Naive thymus-derived CD4-positive, alpha-beta T cell (primary cell): ENCODE results near the gene ADGRB3. TPM values are rescaled to one million over a fixed set of nuclear protein-coding genes. Genes with fewer than 3 reads are reported as not detected.

ENCODE experiments used
- ATAC-seq: fragments of 150-1000 bp; cut with Tn5 transposase; 2 replicates; pipeline ENCODE4 v1.10.0; 2021; ENCODE audit warnings: mild to moderate bottlenecking, moderate library complexity
- CTCF ChIA-PET: fragments of 350-600 bp; sonication (Branson Sonifier 250); formaldehyde crosslinking; loops from one replicate; lab custom pipeline; 2021; ENCODE audit warnings: antibody characterized with exemption; lab: Charles Lee
- POLR2A ChIA-PET: fragments of 350-600 bp; sonication (Branson Sonifier 250); formaldehyde crosslinking; loops from one replicate; lab custom pipeline; 2021; ENCODE audit warnings: antibody characterized with exemption, inconsistent platforms; lab: Charles Lee
- DNase-seq, 9 donors: peaks; one replicate each; pipeline versions ENCODE4 v3.0.0 to v3.0.0-alpha.2; 2020 to 2022; ENCODE audit warnings: mixed read lengths in 1 of 9
- H3K27ac ChIP-seq: one replicate; pipeline ENCODE4 v1.7.0; 2013; ENCODE audit warnings: mild to moderate bottlenecking, low read depth, low read length, moderate library complexity
- H3K27me3 ChIP-seq, 2 donors: one replicate each; pipeline ENCODE4 v1.7.0; 2013; ENCODE audit warnings: low read length in 2 of 2, mild to moderate bottlenecking in 2 of 2, moderate library complexity in 2 of 2; ENCODE audit not compliant: control insufficient read depth in 2 of 2, insufficient read depth in 2 of 2
- H3K36me3 ChIP-seq, 3 experiments: 1 replicate in 2 of 3; 2 replicates in 1 of 3; pipeline ENCODE4 v1.7.0; 2013; ENCODE audit warnings: low read length in 3 of 3, mild to moderate bottlenecking in 3 of 3, moderate library complexity in 1 of 3; ENCODE audit not compliant: insufficient read depth in 3 of 3, control insufficient read depth in 2 of 3
- H3K4me1 ChIP-seq, 2 donors: one replicate each; pipeline ENCODE4 v1.7.0; 2013; ENCODE audit warnings: low read length in 2 of 2, mild to moderate bottlenecking in 2 of 2, moderate library complexity in 1 of 2; ENCODE audit not compliant: control insufficient read depth in 2 of 2, insufficient read depth in 2 of 2
- H3K4me3 ChIP-seq: 2 replicates; pipeline ENCODE4 v1.7.0; 2013; ENCODE audit warnings: mild to moderate bottlenecking, low read length
- H3K9me3 ChIP-seq, 3 experiments: 1 replicate in 2 of 3; 2 replicates in 1 of 3; pipeline ENCODE4 v1.7.0; 2013; ENCODE audit warnings: low read length in 3 of 3; ENCODE audit not compliant: control insufficient read depth in 2 of 3
- H3K27ac Mint-ChIP-seq, 9 donors: one replicate each; pipeline ENCODE4 v1.8.0; 2020 to 2022; ENCODE audit warnings: mixed read lengths in 9 of 9, mild to moderate bottlenecking in 8 of 9, moderate library complexity in 5 of 9, inconsistent platforms in 2 of 9
- H3K27me3 Mint-ChIP-seq, 5 donors: one replicate each; pipeline ENCODE4 v1.8.0; 2021 to 2022; ENCODE audit warnings: mixed read lengths in 5 of 5, mild to moderate bottlenecking in 1 of 5
- H3K36me3 Mint-ChIP-seq, 5 donors: one replicate each; pipeline ENCODE4 v1.8.0; 2020 to 2022; ENCODE audit warnings: mixed read lengths in 5 of 5, mild to moderate bottlenecking in 3 of 5, inconsistent platforms in 1 of 5
- H3K4me1 Mint-ChIP-seq, 7 donors: one replicate each; pipeline ENCODE4 v1.8.0; 2020 to 2022; ENCODE audit warnings: mixed read lengths in 7 of 7, mild to moderate bottlenecking in 3 of 7, inconsistent platforms in 1 of 7
- H3K4me3 Mint-ChIP-seq, 10 donors: one replicate each; pipeline ENCODE4 v1.8.0; 2020 to 2022; ENCODE audit warnings: mild to moderate bottlenecking in 10 of 10, mixed read lengths in 10 of 10, moderate library complexity in 6 of 10, inconsistent platforms in 2 of 10
- H3K9me3 Mint-ChIP-seq, 11 donors: one replicate each; pipeline ENCODE4 v1.8.0; 2020 to 2022; ENCODE audit warnings: mixed read lengths in 11 of 11, mild to moderate bottlenecking in 4 of 11, inconsistent platforms in 1 of 11, moderate library complexity in 1 of 11
- intact Hi-C, 2 donors: fragments of 100-400 bp; cut with micrococcal nuclease; formaldehyde crosslinking; loops; one replicate each; pipeline ENCODE4 v1.15.1; 2023
- polyA plus RNA-seq, 2 donors: library from polyadenylated mRNA; unstranded; fragments of 300-500 nt; fragmentation: Illumina TruSeq; gene quantifications; one replicate each; pipeline ENCODE4 v1.2.3, GENCODE V29; 2021
- total RNA-seq, 6 experiments: library from RNA in 5 of 6; stranded (reverse) in 5 of 6; gene quantifications; 1 replicate in 5 of 6; 2 replicates in 1 of 6; pipeline ENCODE4 v1.2.3 and lab custom pipeline; 2021 to 2026

ADGRB3 gene
- total and polyA plus RNA-seq, 7 experiments from 2014 or later = not detected

DNA sequence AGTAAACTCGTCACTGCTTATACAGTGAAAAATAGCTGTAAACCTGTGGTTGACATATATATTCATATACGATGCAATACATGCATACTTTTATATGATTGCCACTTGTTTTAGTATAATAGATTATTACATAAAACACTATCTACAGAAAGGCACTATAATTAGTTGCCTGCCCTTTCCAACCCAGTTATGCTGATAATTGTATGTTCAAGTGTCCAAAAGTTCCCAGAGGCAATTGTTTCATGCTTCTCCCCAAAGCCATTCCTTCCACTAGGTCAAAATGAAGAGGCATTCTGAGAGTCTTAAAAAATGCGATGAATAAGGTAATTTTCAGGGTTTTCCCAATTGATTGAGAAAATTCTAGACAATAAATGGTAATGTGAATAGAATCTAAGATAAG lies 727.1 kb downstream of the ADGRB3 start:
- Histone ChIP-seq H3K9me3 (no peaks in the 10 kb centered on the region), H3K36me3 (no peaks in the 10 kb centered on the region), H3K4me3 (no peak overlapping the region), H3K27me3 (no peaks in the 10 kb centered on the region), H3K4me1 (no peaks in the 10 kb centered on the region), H3K27ac (no peak overlapping the region)
- ChIA-PET CTCF (no interaction called here), POLR2A (no interaction called here)
- ATAC-seq = no peak
- H3K27ac Mint-ChIP-seq = no peak overlapping the region
- no peaks in the 10 kb centered on the region for H3K36me3 Mint-ChIP-seq
- intact Hi-C loops = no loop called here
- H3K9me3 Mint-ChIP-seq = no peaks in the 10 kb centered on the region
- no peaks in the 10 kb centered on the region for H3K4me1 Mint-ChIP-seq
- no peaks in the 10 kb centered on the region for H3K27me3 Mint-ChIP-seq
- no peak overlapping the region for H3K4me3 Mint-ChIP-seq
- DNase-seq = no peak

DNA sequence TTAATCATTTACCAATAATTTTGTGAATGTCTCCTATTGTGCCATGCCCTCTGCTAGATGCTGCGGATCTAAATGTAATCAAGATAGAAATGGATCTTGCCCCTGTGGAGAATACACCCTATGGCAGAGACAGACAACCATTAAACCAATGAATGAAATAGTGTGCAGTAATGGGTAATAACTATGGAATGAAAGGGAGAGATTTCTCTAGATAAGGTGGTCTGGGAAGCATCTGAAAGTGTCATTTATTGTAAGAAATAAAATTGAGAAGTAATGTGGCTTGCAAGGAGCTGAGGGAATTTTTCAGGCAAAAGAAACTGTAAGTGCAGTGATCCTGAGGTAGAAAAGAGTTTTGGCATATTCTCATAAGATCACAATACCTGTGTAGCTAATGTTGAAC lies 731.7 kb downstream of the ADGRB3 start:
- H3K27ac Mint-ChIP-seq = no peak overlapping the region

GRCh38 chr6:69368613-69369012 lies 733.5 kb downstream of the ADGRB3 start:
- no peak overlapping the region for H3K27ac Mint-ChIP-seq
- intact Hi-C loops = no loop called here
- ATAC-seq (no peak), DNase-seq (no peak)
- no peak overlapping the region for H3K4me3 ChIP-seq
- no peaks in the 10 kb centered on the region for H3K4me1 Mint-ChIP-seq
- H3K36me3 ChIP-seq = no peaks in the 10 kb centered on the region
- no peaks in the 10 kb centered on the region for H3K9me3 ChIP-seq
- H3K36me3 Mint-ChIP-seq = no peaks in the 10 kb centered on the region
- ChIA-PET CTCF (no interaction called here), POLR2A (no interaction called here)
- H3K27me3 Mint-ChIP-seq = no peaks in the 10 kb centered on the region
- H3K27ac ChIP-seq = no peak overlapping the region
- H3K4me3 Mint-ChIP-seq = no peak overlapping the region
- peaks cover 0 to 8% (median 0%) of the 10 kb centered on the region in 11 donors for H3K9me3 Mint-ChIP-seq
- no peaks in the 10 kb centered on the region for H3K4me1 ChIP-seq
- H3K27me3 ChIP-seq = no peaks in the 10 kb centered on the region

More for the DNA sequence above, 731.7 kb downstream of the ADGRB3 start:
- Histone ChIP-seq H3K9me3 (no peaks in the 10 kb centered on the region), H3K27ac (no peak overlapping the region), H3K4me3 (no peak overlapping the region), H3K27me3 (no peaks in the 10 kb centered on the region), H3K4me1 (no peaks in the 10 kb centered on the region), H3K36me3 (no peaks in the 10 kb centered on the region)
- CTCF ChIA-PET = no interaction called here
- ATAC-seq = no peak
- POLR2A ChIA-PET = no interaction called here
- H3K27me3 Mint-ChIP-seq = no peaks in the 10 kb centered on the region
- H3K4me3 Mint-ChIP-seq = no peak overlapping the region
- no peaks in the 10 kb centered on the region for H3K4me1 Mint-ChIP-seq
- intact Hi-C loops = no loop called here
- peaks cover 0 to 8% (median 0%) of the 10 kb centered on the region in 11 donors for H3K9me3 Mint-ChIP-seq
- H3K36me3 Mint-ChIP-seq = no peaks in the 10 kb centered on the region
- DNase-seq = no peak

- Histone ChIP-seq H3K4me1 (no peaks in the 10 kb centered on the region), H3K27me3 (no peaks in the 10 kb centered on the region), H3K27ac (no peak overlapping the region), H3K36me3 (no peaks in the 10 kb centered on the region), H3K9me3 (no peaks in the 10 kb centered on the region), H3K4me3 (no peak overlapping the region)
- ATAC-seq = no peak
- H3K9me3 Mint-ChIP-seq = peaks cover 0 to 8% (median 0%) of the 10 kb centered on the region in 11 donors
- no peaks in the 10 kb centered on the region for H3K27me3 Mint-ChIP-seq
- no peak overlapping the region for H3K4me3 Mint-ChIP-seq
- POLR2A ChIA-PET = no interaction called here
- H3K4me1 Mint-ChIP-seq = no peaks in the 10 kb centered on the region
- no peak overlapping the region for H3K27ac Mint-ChIP-seq
- intact Hi-C loops = no loop called here
- DNase-seq = no peak
- H3K36me3 Mint-ChIP-seq = no peaks in the 10 kb centered on the region
- CTCF ChIA-PET = no interaction called here
Observed at GRCh38 chr6:69370763-69371162, 735.7 kb downstream of the ADGRB3 start.

- intact Hi-C loops = no loop called here
Observed at GRCh38 chr6:69378326-69378725, 743.2 kb downstream of the ADGRB3 start.

GRCh38 chr6:69379518-69379917 lies 744.4 kb downstream of the ADGRB3 start:
- ATAC-seq = no peak

More at GRCh38 chr6:69378326-69378725, 743.2 kb downstream of the ADGRB3 start:
- Histone ChIP-seq H3K4me3 (no peak overlapping the region), H3K9me3 (no peaks in the 10 kb centered on the region), H3K27me3 (no peaks in the 10 kb centered on the region), H3K27ac (no peak overlapping the region), H3K36me3 (no peaks in the 10 kb centered on the region), H3K4me1 (no peaks in the 10 kb centered on the region)
- Mint-ChIP-seq H3K4me1 (no peaks in the 10 kb centered on the region), H3K9me3 (peaks cover 0 to 6% (median 0%) of the 10 kb centered on the region in 11 donors), H3K27ac (no peak overlapping the region), H3K36me3 (no peaks in the 10 kb centered on the region), H3K4me3 (no peak overlapping the region), H3K27me3 (no peaks in the 10 kb centered on the region)
- POLR2A ChIA-PET = no interaction called here
- no peak for ATAC-seq
- CTCF ChIA-PET = no interaction called here
- no peak for DNase-seq

DNA sequence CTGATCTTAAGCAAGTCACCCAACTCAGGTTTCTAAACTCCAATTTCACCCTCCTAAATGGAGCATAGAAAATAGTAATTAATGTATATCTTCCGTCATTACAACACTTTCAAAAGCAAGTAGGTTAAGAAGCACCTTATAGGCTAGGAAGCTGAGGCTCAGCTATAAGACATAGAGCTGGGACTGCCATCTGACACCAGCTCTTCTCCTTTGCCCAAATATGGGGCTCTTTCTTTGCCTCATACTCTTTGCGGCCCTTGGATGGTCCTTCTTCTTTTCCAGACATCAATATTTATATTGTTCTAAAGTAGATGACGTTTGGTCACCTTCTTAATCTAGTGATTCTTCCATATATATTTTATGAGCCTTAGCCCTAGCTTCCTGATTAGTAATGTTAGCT lies 748.5 kb downstream of the ADGRB3 start:
- ATAC-seq (no peak), DNase-seq (no peak)
- POLR2A ChIA-PET = no interaction called here
- H3K4me3 Mint-ChIP-seq = no peak overlapping the region
- Histone ChIP-seq H3K27ac (no peak overlapping the region), H3K9me3 (no peaks in the 10 kb centered on the region), H3K27me3 (no peaks in the 10 kb centered on the region), H3K4me1 (no peaks in the 10 kb centered on the region), H3K36me3 (no peaks in the 10 kb centered on the region), H3K4me3 (no peak overlapping the region)
- no peaks in the 10 kb centered on the region for H3K4me1 Mint-ChIP-seq
- H3K9me3 Mint-ChIP-seq = peaks cover 0 to 7% (median 0%) of the 10 kb centered on the region in 11 donors
- no peak overlapping the region for H3K27ac Mint-ChIP-seq
- no peaks in the 10 kb centered on the region for H3K36me3 Mint-ChIP-seq
- no peaks in the 10 kb centered on the region for H3K27me3 Mint-ChIP-seq
- CTCF ChIA-PET = no interaction called here
- intact Hi-C loops = no loop called here

More at GRCh38 chr6:69379518-69379917, 744.4 kb downstream of the ADGRB3 start:
- DNase-seq = no peak
- no peaks in the 10 kb centered on the region for H3K4me1 ChIP-seq
- intact Hi-C loops = no loop called here
- no peaks in the 10 kb centered on the region for H3K9me3 ChIP-seq
- H3K27ac ChIP-seq = no peak overlapping the region
- no peak overlapping the region for H3K27ac Mint-ChIP-seq
- no peak overlapping the region for H3K4me3 Mint-ChIP-seq
- H3K4me3 ChIP-seq = no peak overlapping the region
- H3K27me3 ChIP-seq = no peaks in the 10 kb centered on the region
- H3K4me1 Mint-ChIP-seq = no peaks in the 10 kb centered on the region
- ChIA-PET POLR2A (no interaction called here), CTCF (no interaction called here)
- peaks cover 0 to 7% (median 0%) of the 10 kb centered on the region in 11 donors for H3K9me3 Mint-ChIP-seq
- no peaks in the 10 kb centered on the region for H3K27me3 Mint-ChIP-seq
- no peaks in the 10 kb centered on the region for H3K36me3 Mint-ChIP-seq
- H3K36me3 ChIP-seq = no peaks in the 10 kb centered on the region
